ENCODE results near the gene GRM4. TPM values are rescaled to one million over a fixed set of nuclear protein-coding genes. Genes with fewer than 3 reads are reported as not detected.

The GRM4 gene
- total RNA-seq, 1 donor from 2014 or later: not detected

DNA sequence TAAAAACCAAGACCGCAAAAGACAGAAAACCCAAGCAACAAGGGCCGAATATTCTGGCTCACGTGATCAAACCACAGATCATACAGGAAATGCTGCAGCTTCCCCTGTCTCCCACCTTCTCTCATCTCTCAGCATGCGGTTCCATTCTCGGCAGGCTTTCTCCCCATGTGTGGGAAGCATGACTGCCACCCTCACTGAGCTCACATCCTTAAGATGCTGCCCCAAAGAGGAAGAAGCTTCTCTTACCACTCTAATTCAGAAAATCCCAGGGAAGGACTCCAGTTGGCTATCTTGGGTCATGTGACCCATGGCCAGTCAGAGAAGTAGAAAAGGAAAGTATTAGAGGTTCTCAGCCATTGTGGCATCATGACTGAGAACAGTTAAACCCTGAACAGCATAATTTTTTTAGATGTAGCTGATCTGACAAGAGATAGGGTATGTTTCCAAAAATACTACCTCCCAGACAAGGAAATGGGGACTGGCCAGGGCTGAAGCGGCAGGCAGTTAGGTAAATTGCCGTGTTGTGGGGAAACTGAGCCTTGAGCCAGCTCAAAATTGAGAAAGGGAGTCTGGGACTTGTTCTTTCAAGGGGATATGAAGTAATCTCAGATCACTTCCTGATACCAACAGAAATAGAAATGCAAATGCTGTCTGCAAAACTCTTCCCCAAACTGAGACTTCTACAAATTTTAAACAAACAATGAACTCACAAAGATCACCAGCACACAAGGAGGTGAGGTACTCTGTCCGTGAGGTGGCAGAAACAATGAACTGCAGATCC lies 37.1 kb upstream of the GRM4 start:
- no peaks in the 10 kb centered on the region for H3K9me3 ChIP-seq
- peak; percentile 75 to 85 for ATAC-seq
- no peaks in the 10 kb centered on the region for H3K36me3 ChIP-seq
- intact Hi-C loops (cut with DNase I): no loop called here
- H3K27ac ChIP-seq: peak overlapping the region; percentile 71
- DNase-seq: no peak
- TF ChIP-seq, protein P1, sequence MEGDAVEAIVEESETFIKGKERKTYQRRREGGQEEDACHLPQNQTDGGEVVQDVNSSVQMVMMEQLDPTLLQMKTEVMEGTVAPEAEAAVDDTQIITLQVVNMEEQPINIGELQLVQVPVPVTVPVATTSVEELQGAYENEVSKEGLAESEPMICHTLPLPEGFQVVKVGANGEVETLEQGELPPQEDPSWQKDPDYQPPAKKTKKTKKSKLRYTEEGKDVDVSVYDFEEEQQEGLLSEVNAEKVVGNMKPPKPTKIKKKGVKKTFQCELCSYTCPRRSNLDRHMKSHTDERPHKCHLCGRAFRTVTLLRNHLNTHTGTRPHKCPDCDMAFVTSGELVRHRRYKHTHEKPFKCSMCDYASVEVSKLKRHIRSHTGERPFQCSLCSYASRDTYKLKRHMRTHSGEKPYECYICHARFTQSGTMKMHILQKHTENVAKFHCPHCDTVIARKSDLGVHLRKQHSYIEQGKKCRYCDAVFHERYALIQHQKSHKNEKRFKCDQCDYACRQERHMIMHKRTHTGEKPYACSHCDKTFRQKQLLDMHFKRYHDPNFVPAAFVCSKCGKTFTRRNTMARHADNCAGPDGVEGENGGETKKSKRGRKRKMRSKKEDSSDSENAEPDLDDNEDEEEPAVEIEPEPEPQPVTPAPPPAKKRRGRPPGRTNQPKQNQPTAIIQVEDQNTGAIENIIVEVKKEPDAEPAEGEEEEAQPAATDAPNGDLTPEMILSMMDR (IDR thresholded peaks at IDR 0.05): no peak
- H3K27me3 ChIP-seq (ENCODE audit: low read depth): peaks cover 9% of the 10 kb centered on the region
- H3K4me3 ChIP-seq: peak overlapping the region; percentile 27
- H3K4me1 ChIP-seq: peaks cover 11% of the 10 kb centered on the region

DNA sequence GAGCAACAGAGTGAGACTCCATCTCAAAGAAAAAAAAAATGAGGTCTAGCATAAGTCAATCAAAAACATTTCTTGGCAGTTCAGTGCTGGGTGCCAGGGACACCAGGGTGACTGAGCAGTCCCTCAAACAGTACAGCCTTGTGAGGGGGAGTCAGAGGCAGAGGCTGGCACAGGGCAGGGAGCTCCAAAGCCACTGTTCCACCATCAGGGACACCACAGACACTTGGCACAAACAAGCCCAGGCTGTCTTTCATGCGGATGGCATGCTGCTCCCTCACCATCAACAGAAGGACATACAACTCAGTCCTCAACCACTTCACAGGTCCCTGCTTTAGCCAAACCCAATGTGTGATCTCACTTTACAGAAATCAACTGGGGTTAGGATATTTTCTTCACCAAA lies 36.0 kb upstream of the GRM4 start:
- Histone ChIP-seq H3K9me3 (no peaks in the 10 kb centered on the region), H3K27ac (no peak overlapping the region), H3K27me3 (ENCODE audit: low read depth) (peaks cover 9% of the 10 kb centered on the region), H3K36me3 (no peaks in the 10 kb centered on the region), H3K4me3 (no peak overlapping the region), H3K4me1 (peaks cover 11% of the 10 kb centered on the region)
- intact Hi-C loops (cut with DNase I): no loop called here
- DNase-seq (no peak), ATAC-seq (no peak)
- TF ChIP-seq, protein P1 (IDR thresholded peaks at IDR 0.05): no peak

DNA sequence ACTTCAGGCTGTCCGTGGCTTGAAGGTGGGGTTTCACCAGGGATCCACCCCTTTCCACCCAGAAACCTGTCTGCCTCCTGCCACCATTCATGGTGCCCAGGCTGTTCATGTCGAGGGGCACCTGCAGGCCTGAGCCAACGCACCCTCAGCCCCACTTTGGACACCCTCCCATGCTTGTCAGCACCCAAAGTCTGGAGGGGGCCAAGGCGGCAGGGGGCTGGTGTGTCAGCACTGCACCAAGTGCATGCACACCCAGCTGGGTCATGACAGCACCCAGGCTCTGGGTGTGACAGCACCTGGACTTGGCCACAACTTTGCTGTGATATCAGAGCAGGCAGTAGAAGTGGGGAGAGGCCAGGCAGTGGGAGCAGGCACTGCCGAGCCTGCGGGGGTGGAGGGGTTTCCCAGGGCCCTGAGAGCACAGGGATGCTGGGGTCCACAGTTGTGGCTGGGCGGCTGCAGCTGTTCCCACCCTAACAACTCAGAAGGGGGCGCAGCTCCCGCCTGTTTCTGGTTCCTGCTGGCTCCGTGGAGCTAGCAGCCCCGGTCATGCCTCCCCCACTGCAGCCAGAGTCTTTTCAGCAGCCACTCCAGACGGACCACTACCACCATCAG lies 33.3 kb upstream of the GRM4 start:
- Histone ChIP-seq H3K27me3 (ENCODE audit: low read depth) (peaks cover 9% of the 10 kb centered on the region), H3K9me3 (no peaks in the 10 kb centered on the region), H3K4me1 (peaks cover 11% of the 10 kb centered on the region), H3K27ac (no peak overlapping the region), H3K4me3 (no peak overlapping the region), H3K36me3 (no peaks in the 10 kb centered on the region)
- no peak for ATAC-seq
- intact Hi-C loops (cut with DNase I): no loop called here
- TF ChIP-seq, protein P1 (IDR thresholded peaks at IDR 0.05): no peak
- no peak for DNase-seq

DNA sequence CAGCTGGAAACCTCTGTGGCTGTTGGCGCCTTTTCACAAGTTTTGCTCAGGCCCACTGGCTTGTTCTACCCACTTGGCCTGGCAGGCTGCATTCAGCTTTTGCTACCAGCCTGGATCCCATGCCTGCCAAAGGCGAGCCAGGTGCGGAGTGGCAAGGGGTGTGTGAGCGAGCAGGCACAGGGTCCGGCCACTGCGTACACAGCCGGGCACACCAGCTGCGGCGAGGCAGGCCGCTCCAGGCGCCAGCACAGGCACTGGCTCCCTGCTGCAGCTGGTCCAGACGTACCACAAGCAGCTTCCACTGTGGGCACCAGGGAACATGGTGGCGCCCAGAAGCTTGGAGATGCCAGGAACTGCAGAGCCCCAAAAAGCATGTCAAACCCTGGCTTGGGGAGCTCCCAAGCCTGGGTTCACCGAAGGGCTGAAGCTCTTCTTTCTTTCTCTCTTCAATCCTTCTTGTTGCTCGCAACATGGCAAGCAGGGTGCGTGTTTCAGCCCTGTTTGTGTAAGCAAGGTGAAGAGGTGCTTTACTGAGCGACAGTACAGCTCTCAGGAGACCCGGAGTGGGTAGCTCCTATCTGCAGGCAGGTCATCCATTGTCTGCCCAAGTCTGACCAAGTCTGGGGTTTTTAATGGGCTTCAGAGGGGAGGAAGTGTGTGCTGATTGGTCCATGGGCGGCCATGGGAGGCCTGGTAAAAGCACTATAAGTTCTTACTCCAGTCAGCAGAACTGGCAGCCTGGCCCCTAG lies 32.6 kb upstream of the GRM4 start:
- peaks cover 9% of the 10 kb centered on the region for H3K27me3 ChIP-seq (ENCODE audit: low read depth)
- H3K9me3 ChIP-seq: no peaks in the 10 kb centered on the region
- no peaks in the 10 kb centered on the region for H3K36me3 ChIP-seq
- no peak overlapping the region for H3K27ac ChIP-seq
- H3K4me3 ChIP-seq: no peak overlapping the region
- peaks cover 11% of the 10 kb centered on the region for H3K4me1 ChIP-seq
- DNase-seq (no peak), ATAC-seq (no peak)
- intact Hi-C loops (cut with DNase I): no loop called here
- TF ChIP-seq, protein P1 (IDR thresholded peaks at IDR 0.05): no peak

DNA sequence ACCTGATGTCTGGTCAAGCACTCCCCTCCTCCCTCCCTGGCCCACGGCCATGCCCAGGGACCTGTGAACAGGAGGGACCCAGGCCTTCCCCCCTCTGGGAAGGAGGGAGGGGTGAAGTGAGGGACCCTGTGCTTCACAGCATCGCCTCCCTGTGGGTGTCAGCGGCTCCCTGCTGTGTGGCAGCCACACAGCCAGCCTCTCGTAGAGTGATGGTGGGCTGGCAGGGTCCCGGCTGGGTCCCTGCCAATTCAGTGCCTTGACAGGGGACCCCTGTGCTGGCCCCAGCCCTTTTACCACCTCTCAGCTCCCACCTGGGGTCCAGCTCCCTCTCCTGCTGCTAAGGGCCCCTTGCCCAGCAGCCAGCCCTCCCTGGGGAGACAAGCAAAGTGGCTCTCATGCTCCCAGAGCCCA lies 31.3 kb upstream of the GRM4 start:
- DNase-seq: no peak
- Histone ChIP-seq H3K27ac (no peak overlapping the region), H3K27me3 (ENCODE audit: low read depth) (peaks cover 9% of the 10 kb centered on the region), H3K9me3 (no peaks in the 10 kb centered on the region), H3K36me3 (no peaks in the 10 kb centered on the region), H3K4me1 (peaks cover 1% of the 10 kb centered on the region), H3K4me3 (no peak overlapping the region)
- intact Hi-C loops (cut with DNase I): no loop called here
- ATAC-seq: no peak
- TF ChIP-seq, protein P1 (IDR thresholded peaks at IDR 0.05): no peak

Measured in lower lobe of right lung (tissue), 2 donors.